NCI-H1694 (cell line): ENCODE data around the gene KCNN2.

Source experiments
- DNase-seq: peaks from one replicate; lab custom pipeline; 2025; lab: John Stamatoyannopoulos, UW

Gene KCNN2

GRCh38 chr5:114362977-114363761 is 1.3 kb downstream of the KCNN2 start:
- DNase-seq = no peak

DNA sequence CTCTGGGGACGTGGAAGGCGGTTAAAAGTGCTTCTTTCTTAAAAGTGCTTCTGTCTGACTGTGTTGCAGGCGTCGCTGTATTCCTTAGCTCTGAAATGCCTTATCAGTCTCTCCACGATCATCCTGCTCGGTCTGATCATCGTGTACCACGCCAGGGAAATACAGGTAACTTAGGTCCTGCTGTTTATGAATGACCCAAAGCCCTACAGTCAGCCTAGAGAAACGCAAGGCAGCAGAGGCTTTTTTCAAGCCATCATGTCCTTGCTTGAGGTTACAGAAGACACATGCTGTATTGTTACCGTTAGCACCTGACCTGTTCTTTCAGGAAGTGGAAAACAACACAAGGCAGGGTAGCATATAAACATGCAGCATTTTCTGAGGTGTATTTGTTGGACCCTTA is 2.0 kb downstream of the KCNN2 start:
- DNase-seq = no peak

DNA sequence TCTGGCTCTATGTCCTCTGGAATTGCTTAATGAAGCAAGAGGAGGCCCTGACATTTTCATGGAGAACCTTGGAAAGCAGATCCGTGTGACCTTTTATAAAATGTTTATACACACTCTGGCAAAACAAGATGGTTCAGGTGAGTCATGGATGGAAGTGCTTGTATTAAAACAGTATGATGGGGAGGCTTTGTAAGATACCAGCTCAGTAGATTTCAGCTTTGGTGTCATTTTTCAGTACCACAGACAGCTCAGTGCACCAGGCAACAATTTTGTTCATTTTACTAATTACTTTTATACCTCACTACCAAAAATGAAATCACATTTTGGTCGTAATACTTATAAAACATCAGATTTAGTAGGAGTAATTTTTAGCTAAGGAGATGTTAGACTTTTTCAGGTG is 5.2 kb downstream of the KCNN2 start:
- no peak for DNase-seq

DNA sequence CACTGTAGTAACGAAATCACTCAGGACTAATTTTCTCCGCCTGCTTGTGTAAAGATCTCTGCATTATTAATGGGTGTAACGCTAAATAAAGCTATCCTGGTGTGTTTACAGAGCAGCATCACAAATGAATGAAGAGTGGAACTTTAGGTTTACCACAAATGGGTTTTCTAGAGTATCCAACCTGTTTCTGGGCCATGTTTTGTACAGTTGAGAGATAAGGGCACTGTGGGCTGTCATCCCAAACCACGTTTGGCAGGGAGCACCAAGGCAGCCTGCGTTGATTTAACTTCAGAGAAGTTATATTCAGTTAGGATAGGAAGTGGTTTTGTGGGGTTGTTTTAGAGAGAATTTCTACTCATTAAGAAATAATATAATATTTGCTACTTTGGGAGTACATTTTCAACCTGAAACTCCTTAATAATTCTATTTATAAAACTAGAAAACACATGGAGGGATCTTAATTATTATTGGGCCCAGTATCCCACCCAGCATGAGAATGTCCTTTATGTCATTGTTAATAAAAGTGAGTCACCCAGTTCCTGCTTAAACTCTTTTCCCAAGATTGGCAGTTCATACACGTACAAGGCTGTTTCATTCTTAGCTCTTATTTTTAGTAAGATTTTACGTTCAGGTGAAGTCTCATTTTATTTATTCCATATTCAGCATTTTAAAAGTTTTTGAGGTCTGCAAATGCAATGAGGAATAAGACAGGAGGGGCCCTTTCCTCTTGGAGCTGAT is 8.0 kb downstream of the KCNN2 start:
- no peak for DNase-seq

DNA sequence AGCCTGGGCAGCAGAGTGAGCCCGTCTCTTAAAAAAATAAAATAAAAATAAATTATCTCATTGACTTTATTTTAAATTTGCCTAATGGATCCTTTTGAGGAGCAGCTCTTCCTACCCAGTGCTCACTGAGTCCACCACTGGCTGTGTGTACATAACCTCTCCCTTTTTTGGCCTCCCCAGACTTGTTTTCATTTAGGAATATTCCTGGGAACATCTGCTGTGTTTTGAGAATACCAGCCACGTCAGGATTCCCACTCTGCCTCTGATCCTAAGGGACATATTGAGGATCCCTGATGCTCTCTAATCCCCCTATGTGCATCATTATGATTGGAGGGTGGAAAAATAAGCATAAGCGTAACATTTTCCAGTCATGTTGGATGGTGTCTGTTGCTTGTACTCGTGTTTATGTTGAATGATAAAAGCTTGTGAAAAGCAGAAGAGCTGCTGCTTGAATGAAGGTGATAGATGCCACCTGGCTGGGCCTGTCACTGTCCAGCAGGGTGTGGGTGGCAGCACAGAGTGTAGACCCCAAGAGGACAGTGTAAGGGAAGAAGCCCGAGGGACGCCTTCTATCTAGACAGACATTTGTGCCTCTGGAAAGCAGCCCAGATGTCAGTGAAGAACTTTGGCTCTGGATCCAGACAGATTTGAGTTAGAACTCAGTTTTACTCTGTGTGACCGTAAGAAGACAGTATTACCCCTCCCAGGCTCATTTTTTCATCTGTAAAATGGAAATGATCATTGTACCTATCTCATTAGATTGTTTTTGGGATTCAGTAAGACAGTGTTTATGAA is 15.4 kb downstream of the KCNN2 start:
- no peak for DNase-seq

DNA sequence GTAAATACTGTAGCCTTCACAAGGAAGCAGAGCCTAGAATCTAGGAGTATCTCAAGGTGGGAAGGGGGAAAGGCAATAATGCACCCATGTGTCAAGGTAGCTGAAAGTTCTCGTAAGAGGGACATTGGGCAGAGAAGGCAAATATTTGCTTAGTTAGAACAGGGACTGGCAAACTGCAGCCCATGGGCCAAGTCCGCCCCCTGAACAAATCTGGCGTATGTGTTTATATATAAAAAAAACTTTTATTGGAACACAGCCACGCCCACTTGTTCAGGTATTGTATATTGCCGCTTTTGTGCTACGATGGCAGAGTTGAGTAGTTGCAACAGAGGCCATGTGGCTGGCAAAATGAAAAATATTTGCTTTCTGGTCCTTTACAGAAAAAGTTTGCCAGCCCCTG is 16.1 kb downstream of the KCNN2 start:
- no peak for DNase-seq

DNA sequence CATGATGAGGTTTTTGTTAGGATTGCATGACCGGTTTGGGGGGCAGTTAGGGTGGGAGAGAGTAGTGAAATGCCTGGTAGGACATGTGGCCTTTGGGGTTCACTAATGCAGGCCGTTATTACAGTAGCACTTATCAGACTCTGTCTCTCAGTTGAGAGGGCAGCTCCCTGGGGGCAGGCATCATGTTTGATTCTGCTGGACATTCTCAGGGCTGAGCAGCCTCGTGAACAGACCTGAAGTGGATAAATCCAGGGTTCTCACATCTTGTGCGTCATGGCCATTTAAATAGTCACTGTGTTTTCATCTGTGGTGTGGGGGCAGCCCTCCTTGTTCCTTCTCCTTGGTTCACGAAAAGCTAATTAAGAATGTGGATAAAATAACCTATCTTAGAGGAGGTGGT is 18.9 kb downstream of the KCNN2 start:
- no peak for DNase-seq

GRCh38 chr5:114387433-114387832 is 25.6 kb downstream of the KCNN2 start:
- no peak for DNase-seq

GRCh38 chr5:114390431-114390830 is 28.6 kb downstream of the KCNN2 start:
- no peak for DNase-seq

- no peak for DNase-seq
Measured at GRCh38 chr5:114391321-114391720, 29.5 kb downstream of the KCNN2 start.

- DNase-seq = no peak
Measured at GRCh38 chr5:114393159-114393558, 31.3 kb downstream of the KCNN2 start.

DNA sequence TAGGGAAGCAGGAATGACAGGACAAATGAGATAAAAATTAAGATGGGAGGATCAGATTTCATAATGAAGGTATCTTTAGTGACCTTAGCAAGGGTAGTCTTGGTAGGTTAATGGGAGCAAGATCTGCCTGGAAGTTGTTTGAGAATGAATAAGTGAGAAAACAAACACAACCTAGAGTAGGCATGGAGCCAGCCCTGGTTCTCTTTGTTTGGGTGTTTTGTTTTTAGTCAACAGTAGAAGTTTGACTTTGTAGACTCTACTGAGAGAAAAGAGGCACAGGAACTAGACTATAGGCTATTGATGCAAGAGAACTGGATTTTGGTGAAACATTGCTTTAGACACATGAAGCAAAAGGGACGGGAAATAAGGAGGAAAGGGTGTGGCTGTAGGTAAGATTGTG is 40.3 kb downstream of the KCNN2 start:
- DNase-seq = no peak

DNA sequence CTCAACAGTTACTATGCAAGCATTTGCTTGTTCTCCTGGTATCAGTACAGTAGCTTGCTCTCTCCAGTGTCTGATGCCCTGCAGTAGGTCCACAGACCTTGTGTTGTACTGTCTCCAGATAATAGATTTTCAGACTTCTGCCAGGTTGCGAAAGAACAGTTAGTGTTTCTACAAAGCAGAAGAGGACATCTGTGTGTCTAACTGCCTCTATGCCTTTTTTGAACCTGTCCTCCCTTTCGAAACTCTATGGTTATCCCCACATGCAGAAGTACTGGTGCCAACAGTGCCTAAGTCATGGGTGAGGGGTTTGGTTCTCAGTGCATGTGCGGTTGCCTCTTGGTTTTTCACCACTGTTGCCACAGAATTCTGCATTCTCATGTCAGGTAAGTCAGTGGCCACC is 45.9 kb downstream of the KCNN2 start:
- DNase-seq = no peak

DNA sequence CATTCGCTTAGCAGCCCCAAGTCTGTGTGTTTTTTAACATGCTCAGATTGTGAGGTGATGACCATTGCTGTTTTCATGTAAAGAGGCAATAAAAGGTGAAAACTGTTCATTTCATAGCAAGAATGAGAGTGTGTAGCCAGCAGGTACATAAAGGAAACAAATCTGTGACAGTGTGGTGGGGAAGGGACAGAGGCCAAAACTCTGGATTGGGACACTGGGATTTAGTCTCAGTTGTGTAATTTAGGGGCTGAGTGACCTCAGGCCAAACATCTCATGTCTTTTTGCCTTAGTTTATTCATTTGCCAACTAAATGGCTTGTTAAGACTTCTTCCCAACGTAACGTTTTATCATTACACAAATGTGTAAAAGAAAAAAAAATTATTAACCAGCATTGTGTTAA is 47.0 kb downstream of the KCNN2 start:
- no peak for DNase-seq

DNA sequence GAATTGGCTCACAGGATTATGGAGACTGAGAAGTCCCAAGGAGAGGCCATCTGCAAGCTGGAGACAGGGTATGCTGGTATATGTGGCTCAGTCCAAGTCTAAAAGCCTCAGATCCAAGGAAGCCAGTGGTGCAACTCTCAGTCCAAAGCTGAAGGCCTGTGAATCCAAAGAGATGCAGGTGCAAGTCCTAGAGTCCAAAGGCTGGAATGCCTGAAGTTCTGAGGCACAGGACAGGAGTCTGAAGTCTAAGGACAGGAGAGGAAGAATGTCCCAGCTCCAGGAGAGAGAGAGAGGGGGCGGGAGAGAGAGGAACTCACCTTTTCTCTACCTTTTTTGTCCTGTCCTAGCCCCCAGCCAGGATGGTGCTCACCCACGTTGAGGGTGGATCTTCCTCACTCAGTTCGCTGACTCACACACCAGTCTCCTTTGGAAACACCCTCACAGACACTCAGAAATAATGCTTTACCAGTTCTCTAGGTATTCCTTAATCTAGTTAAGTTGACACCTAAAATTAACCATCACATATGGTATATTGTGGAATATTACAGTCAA is 49.6 kb downstream of the KCNN2 start:
- DNase-seq = no peak

DNA sequence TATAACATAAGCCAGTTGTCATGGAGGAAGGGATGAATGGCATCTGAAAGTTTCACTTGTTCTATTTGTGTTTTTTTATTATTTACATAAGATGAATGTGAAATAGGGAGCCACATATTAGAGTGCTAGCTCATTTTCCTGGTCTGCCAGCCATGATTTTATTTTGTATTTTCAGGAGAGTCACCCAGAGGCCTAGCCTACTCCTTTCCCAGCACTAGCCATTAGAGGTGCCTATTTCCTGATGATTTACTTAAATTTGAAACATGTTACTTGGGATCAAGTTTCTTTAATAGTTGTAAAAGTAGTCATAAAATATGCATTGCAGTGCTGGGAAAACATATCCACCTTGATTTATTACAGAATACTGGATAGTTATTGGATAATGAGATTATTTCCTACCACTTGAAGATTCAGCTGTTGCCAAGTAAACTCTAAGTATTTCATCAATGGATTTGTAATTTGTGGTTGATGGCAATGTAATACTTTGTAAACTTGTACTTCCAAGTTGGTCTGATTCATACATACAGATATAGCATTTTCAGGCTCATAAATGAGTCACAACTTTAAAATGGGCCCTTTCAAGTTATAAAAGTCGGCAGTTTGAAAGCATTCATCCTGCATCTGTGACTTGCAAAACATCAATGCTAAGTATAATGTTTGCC is 50.8 kb downstream of the KCNN2 start:
- no peak for DNase-seq

GRCh38 chr5:114415760-114416159 is 53.9 kb downstream of the KCNN2 start:
- no peak for DNase-seq

DNA sequence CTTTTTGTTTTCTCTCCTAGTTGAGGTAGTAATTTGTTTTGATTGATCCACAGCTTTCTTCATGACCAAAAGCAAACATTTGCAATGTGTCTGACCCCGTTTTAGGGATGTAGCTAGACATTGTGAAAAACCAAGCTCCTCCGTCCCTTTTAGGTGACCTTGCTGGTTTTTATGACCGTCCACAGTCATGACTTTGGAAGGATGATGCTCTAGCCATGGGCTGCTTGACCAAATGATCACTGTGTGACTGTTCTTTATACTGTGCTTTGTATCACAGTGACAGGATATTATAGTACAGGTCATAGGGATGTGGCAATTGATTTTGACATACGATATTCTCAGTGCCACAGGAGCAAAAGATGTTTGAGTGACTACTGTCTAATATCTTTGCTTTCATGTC is 54.4 kb downstream of the KCNN2 start:
- no peak for DNase-seq

DNA sequence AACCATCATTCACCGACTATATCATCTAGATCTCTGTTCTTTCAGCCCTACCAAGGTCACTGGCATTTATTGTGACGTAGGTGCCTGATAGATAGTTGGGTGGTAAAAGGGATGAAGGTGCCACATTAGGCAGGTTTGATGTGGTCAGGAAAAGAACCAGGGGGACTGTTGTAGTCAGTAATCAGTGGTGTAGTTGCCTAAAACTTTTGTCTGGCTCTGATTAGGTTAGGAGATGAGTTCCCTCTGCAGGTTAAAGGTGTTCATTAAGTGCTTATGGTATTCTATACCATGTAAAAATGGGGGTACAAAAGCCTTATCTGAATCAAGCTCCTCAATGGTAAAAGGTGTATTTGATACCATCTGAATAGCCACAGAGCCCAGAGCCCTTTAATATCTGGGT is 55.6 kb downstream of the KCNN2 start:
- DNase-seq = no peak

GRCh38 chr5:114418176-114419066 is 56.6 kb downstream of the KCNN2 start:
- no peak for DNase-seq

DNA sequence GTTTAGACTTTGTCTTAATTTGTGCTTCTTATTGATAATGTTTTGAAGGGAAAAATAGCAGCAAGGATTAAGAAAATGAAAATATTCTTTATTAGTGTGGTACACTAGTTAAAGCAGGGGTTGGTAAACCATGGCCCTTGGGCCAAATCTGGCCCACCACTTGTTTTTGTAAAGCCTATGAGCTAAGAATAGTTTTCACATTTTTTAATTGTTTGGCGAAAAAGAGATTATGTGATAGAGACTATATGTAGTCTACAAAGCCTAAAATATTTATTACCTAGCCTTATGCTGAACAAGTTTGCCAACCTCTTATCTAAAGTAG is 57.2 kb downstream of the KCNN2 start:
- DNase-seq = no peak
